Kidney epithelial cell (primary cell): Measurements from ENCODE around the gene SLC25A21. TPM values are rescaled to one million over a fixed set of nuclear protein-coding genes. Genes with fewer than 3 reads are reported as not detected.

Source experiments
- DNase-seq: peaks from one replicate; pipeline ENCODE4 v3.0.0-alpha.2; 2010; ENCODE audit warnings: low read depth
- H3K27me3 ChIP-seq: 2 replicates; pipeline ENCODE4 v1.6.0; 2011; ENCODE audit warnings: low read length; ENCODE audit not compliant: control insufficient read depth, insufficient read depth
- H3K36me3 ChIP-seq: 2 replicates; pipeline ENCODE4 v1.5.1; 2011; ENCODE audit warnings: low read length; ENCODE audit not compliant: control insufficient read depth, insufficient read depth
- H3K4me3 ChIP-seq: 2 replicates; pipeline ENCODE4 v1.5.1; 2011; ENCODE audit warnings: low read depth, mild to moderate bottlenecking, control low read depth, low read length
- total RNA-seq: library from RNA; depleted of rRNA; stranded (reverse); fragments of >200 nt; gene quantifications from 2 replicates; pipeline ENCODE4 v1.2.3, GENCODE V29; 2015
- TF ChIP-seq, protein P1 (sequence below): IDR thresholded peaks from 2 replicates; pipeline ENCODE4 v1.5.1; 2011; ENCODE audit warnings: mild to moderate bottlenecking, moderate library complexity, low read length, control low read depth, inconsistent platforms; ENCODE audit not compliant: insufficient read depth, poor library complexity, severe bottlenecking

Gene SLC25A21
- total RNA-seq, 1 donor from 2014 or later, result 2.1 TPM

DNA sequence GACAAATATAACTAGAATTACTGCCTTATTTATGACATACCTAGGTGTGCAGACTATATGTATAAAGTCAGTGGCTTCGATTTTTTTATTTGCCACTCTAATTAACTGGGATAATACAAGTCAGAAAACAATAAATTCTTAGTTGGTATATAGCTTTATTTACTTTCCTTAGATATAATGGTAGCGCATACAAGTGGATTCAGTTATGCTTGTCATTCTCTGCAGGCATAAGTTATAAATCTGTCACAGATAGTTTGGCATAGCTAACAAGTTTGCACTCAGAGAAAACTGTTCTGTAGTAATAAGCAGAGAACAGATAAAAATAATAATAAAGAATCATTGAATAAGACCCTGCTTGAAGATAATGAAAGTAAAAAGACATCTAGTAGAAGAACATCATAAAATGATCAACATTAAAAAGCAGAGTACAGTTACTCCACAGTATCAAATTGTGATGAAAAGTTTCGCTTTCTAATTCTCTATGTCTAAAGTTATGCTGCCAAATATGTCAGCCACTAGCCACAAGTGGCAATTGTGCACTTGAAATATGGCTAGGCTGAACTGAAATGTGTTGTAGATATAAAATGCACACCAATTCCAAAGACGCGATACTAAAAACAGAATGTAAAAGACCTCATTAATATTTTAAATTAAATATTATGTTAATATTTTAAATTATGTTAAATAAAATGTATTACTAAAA is 224.1 kb downstream of the SLC25A21 start:
- Histone ChIP-seq H3K36me3 (no peaks in the 10 kb centered on the region), H3K4me3 (no peak overlapping the region), H3K27me3 (no peaks in the 10 kb centered on the region)
- TF ChIP-seq, protein P1, sequence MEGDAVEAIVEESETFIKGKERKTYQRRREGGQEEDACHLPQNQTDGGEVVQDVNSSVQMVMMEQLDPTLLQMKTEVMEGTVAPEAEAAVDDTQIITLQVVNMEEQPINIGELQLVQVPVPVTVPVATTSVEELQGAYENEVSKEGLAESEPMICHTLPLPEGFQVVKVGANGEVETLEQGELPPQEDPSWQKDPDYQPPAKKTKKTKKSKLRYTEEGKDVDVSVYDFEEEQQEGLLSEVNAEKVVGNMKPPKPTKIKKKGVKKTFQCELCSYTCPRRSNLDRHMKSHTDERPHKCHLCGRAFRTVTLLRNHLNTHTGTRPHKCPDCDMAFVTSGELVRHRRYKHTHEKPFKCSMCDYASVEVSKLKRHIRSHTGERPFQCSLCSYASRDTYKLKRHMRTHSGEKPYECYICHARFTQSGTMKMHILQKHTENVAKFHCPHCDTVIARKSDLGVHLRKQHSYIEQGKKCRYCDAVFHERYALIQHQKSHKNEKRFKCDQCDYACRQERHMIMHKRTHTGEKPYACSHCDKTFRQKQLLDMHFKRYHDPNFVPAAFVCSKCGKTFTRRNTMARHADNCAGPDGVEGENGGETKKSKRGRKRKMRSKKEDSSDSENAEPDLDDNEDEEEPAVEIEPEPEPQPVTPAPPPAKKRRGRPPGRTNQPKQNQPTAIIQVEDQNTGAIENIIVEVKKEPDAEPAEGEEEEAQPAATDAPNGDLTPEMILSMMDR, result no peak
- no peak for DNase-seq

DNA sequence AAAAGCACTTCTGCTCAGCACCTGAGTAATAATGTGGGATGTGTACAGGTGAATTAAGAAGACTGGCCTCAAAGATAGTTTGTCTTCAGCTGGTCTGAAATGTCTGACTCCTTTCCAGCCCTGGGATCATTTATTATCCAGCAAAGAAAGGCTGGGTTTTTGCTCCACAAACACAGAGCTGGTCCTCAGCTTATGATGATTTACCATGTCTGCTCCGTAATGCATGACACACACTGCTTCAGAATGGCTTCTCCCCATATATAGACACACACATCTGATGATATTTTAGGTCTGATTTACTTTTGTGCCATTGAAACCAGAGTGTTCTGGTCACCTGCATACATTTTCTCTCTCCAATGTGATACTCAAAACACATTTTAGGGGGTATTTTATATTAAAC is 225.0 kb downstream of the SLC25A21 start:
- Histone ChIP-seq H3K27me3 (no peaks in the 10 kb centered on the region), H3K4me3 (no peak overlapping the region), H3K36me3 (no peaks in the 10 kb centered on the region)
- TF ChIP-seq, protein P1, result no peak
- no peak for DNase-seq

DNA sequence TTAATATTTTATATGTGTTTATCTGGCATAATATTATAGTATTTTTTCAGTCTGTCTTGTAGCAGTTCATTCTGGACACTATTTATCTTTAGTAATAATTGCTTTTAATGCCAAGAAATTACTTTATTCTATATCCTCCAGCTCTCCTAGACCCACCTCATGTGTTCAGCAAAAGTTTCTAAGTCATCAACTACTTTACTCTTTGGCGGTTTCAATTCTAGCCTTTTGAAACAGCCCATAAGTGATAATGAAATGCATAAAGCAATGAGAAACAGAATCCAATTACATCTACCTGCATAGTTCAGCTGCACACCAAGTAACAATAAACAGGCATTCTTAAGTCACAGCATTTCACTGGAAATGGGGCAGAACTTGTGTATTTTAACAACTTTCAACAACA is 225.5 kb downstream of the SLC25A21 start:
- H3K27me3 ChIP-seq, result no peaks in the 10 kb centered on the region
- TF ChIP-seq, protein P1, result no peak
- H3K4me3 ChIP-seq, result no peak overlapping the region
- DNase-seq, result no peak
- H3K36me3 ChIP-seq, result no peaks in the 10 kb centered on the region

DNA sequence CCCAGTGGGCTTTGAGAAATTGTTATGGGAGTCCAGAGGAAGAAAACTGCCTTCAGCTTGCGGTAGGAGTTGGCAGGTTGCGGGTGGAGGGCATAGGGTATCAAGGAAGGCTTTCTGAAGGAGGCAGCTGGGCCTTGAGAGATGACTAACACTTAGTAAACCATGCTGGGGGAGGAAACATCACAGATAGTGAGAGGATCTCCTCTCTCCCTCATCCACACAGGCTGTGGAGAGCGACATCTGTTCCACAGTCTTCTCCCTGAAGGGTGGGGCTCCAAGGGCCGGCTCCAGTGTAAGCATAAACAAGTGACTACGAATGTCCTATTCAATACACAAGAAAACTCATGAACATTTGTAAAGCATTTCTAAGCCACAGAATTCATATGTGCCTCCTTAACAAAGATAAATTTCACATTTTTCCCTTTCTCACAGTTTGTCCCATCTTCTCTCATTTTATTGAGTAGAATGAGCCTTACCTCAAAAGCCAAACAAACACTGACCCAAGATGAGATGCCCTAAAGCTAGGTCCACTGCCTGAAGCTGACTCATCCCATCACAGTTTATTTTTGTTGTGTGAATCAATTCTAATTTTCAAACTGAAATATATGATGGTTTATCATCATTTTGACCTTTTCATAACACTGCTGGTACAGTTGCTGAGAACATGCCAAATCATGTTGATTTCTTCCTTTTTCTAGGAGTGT is 227.9 kb downstream of the SLC25A21 start:
- Histone ChIP-seq H3K27me3 (no peaks in the 10 kb centered on the region), H3K4me3 (no peak overlapping the region), H3K36me3 (no peaks in the 10 kb centered on the region)
- TF ChIP-seq, protein P1, result no peak
- no peak for DNase-seq

DNA sequence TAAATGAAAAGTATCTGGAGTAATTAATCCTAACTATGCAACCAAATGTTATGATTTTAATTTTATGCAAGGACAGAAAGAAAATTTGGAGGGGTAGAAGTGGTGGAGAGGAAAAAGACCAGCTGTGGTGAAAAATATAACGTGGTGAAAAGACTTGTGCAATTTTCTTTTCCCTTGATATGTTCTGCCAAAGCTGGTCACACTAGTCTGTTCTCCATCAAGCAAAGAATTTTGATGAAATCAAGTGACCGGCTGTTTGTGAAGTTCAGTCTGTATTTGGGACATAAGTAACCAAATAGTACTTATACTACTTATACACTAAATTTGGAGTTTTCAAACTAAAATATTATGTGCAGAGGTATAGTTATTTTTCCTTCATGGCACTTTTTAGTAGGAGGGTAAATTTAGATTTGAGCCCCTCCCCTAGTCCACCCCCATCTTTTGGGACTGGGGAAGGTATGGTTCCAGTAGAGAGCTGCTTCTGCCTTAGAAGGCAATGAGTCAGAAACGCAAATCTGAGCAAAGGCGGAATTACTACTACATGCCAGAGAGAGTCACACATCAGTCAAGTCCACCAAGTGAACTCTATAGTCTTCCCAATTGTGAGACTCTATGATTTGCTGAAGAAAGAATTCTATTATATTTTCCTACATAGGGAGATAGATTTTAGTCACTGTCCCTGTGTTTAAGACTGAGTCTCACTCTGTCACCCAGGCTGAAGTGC is 229.7 kb downstream of the SLC25A21 start:
- H3K4me3 ChIP-seq, result no peak overlapping the region
- TF ChIP-seq, protein P1, result no peak
- DNase-seq, result no peak
- H3K36me3 ChIP-seq, result no peaks in the 10 kb centered on the region
- H3K27me3 ChIP-seq, result no peaks in the 10 kb centered on the region
